Aorta (tissue), 5 donors: ENCODE measurements around the gene HGS. TPM values are rescaled to one million over a fixed set of nuclear protein-coding genes. Genes with fewer than 3 reads are reported as not detected.
"Not testable (repeated sequence)": the region's sequence is repeated elsewhere in the genome, so short reads cannot be mapped to it uniquely, and the experiment has no call there.

Experiments used
- ATAC-seq: fragments of 200-7000 bp; cut with Tn5 transposase; one replicate; pipeline ENCODE4 v1.9.1; 2022; ENCODE audit warnings: moderate library complexity; ENCODE audit not compliant: low FRiP score
- DNase-seq, 2 donors: peaks; one replicate each; pipeline ENCODE4 v3.0.0-alpha.2; 2020
- H3K27ac ChIP-seq, 2 donors: one replicate each; pipeline ENCODE4 v1.5.1; 2013; ENCODE audit warnings: low read length in 2 of 2, mild to moderate bottlenecking in 2 of 2, moderate library complexity in 2 of 2, control low read depth in 1 of 2, inconsistent platforms in 1 of 2, low read depth in 1 of 2
- H3K27me3 ChIP-seq, 2 donors: one replicate each; pipeline ENCODE4 v1.6.1; 2013; ENCODE audit warnings: control low read depth in 1 of 2, low read length in 1 of 2, mild to moderate bottlenecking in 1 of 2, moderate library complexity in 1 of 2; ENCODE audit not compliant: insufficient read depth in 2 of 2, control insufficient read depth in 1 of 2
- H3K36me3 ChIP-seq, 2 donors: one replicate each; pipeline ENCODE4 v1.6.1; 2013; ENCODE audit warnings: control low read depth in 1 of 2, low read length in 1 of 2, mild to moderate bottlenecking in 1 of 2; ENCODE audit not compliant: insufficient read depth in 2 of 2, control insufficient read depth in 1 of 2
- H3K4me1 ChIP-seq, 2 donors: one replicate each; pipeline ENCODE4 v1.6.1; 2013; ENCODE audit warnings: low read length in 2 of 2, control low read depth in 1 of 2, mild to moderate bottlenecking in 1 of 2, moderate library complexity in 1 of 2; ENCODE audit not compliant: insufficient read depth in 2 of 2, control insufficient read depth in 1 of 2
- H3K4me3 ChIP-seq, 2 donors: one replicate each; pipeline ENCODE4 v1.5.1; 2013; ENCODE audit warnings: low read length in 2 of 2, control low read depth in 1 of 2, mild to moderate bottlenecking in 1 of 2
- H3K9me3 ChIP-seq: one replicate; pipeline ENCODE4 v1.6.1; 2013; ENCODE audit warnings: mild to moderate bottlenecking, low read length; ENCODE audit not compliant: control insufficient read depth
- whole genome bisulfite sequencing, 2 donors: extraction: QIAGEN DNeasy Blood & Tissue Kit; methylation state at CpG; one replicate each; pipeline ENCODE4 v1.1.7; 2013; 5-methylcytosine and 5-hydroxymethylcytosine counted together
- intact Hi-C, 2 donors: fragments of 100-400 bp; cut with DNase I; formaldehyde crosslinking; loops; one replicate each; pipeline versions ENCODE4 v1.14.2 to v1.15.0; 2022
- microRNA-seq, 2 donors: library from miRNA; unstranded; fragments of <30 nt; microRNA quantifications; one replicate each; pipeline ENCODE4 v1.2.0, GENCODE V29; 2020
- polyA plus RNA-seq, 2 donors: library from polyadenylated mRNA; stranded (reverse); fragments of 200-250 nt; gene quantifications; one replicate each; pipeline ENCODE4 v1.2.3, GENCODE V29; 2013
- total RNA-seq, 2 donors: library from RNA; stranded (reverse); fragmentation: NEBNext Ultra II Directional; extraction: Animal tissue kit (Norgen Biotek cat#: 25700); gene quantifications; one replicate each; pipeline ENCODE4 v1.2.1, GENCODE V29; 2021
- donor health status: healthy with polysubstance abuse.
- donor health status: Bipolar disorder and iron deficiency.
- donor health status: DM: no; HTN: no; CAD: no.
- donor health status: DM: no; HTN: no; CAD: no.
- donor health status: DM: yes; HTN: yes; CAD: no.

HGS gene
- total and polyA plus RNA-seq, 4 donors = 49.1 to 277 (median 88.4) TPM

- DNase-seq, H3K27me3 ChIP-seq, H3K9me3 ChIP-seq, H3K36me3 ChIP-seq, intact Hi-C loops, H3K4me3 ChIP-seq, H3K27ac ChIP-seq, ATAC-seq, H3K4me1 ChIP-seq: not testable (repeated sequence)
- WGBS, 2 donors = 93% methylated on average over 8 of the region's 8 CpGs
Measured at GRCh38 chr17:81739593-81739992, 55.8 kb downstream of the HGS start.

DNA sequence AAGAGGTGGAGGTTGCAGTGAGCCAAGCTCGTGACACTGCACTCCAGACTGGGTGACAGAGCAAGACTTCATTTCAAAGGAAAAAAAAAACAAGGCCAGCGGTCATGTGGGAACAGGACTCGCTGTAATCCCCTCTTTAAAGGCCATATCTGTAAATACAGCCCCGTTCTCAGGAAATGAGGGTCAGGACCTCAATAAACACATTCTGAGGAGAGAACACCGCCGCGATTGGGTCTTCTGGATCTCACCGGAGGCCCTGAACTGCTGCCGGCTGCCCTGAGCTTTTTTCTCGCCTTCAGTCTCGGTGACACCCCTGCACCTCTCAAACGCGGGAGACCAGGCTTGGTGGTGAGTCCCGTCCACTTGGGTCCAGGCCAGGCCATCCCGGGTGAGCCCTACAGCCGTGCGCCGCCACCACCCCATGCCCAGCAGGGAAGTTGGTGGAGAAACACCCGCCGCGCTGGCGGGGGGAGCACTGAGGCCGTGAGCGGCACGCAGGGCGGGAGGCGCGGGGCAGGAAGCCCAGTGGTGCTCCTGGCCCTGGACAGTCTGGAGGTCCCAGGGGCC lies 56.7 kb downstream of the HGS start:
- peak in 1 of 2 donors; percentile 76 for DNase-seq
- Histone ChIP-seq H3K36me3 (no peaks in the 10 kb centered on the region), H3K27ac (no peak overlapping the region), H3K4me1 (no peaks in the 10 kb centered on the region), H3K27me3 (no peaks in the 10 kb centered on the region), H3K9me3 (no peaks in the 10 kb centered on the region), H3K4me3 (no peak overlapping the region)
- ATAC-seq = peak; percentile 50
- intact Hi-C loops = no loop called here
- WGBS, 2 donors = 37 to 53% methylated on average over 20 to 28 of the region's 28 CpGs

DNA sequence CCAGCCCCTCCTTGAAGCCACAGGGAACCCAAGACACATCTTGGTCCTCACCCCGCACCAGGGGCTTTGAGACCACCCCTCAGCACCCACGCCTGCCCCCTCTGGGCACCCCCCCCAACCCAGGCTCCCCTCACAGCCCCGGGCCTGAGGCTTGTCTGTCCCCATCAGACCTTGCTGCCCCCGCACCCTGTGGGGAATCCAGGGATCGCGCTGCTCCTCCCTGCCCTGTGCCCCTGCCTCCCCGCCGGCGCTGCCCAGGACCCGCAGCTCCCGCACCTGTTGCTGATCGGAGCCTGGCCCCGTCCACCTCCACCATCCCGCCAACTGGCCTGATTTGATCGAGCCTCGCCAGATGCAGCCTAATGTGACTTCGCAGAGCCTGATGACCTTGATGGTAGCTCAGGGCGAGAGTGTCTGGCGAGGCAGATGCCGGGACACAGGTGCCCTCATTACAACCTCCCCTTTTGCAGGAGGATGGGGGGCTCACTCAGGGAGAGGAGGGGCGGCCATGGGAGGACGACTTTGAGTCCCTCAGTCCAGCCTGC lies 57.3 kb downstream of the HGS start:
- WGBS, 2 donors = 46 to 57% methylated on average over 18 to 22 of the region's 22 CpGs
- Histone ChIP-seq H3K9me3 (no peaks in the 10 kb centered on the region), H3K4me1 (no peaks in the 10 kb centered on the region), H3K36me3 (no peaks in the 10 kb centered on the region), H3K27ac (no peak overlapping the region), H3K4me3 (no peak overlapping the region), H3K27me3 (no peaks in the 10 kb centered on the region)
- intact Hi-C loops = no loop called here
- peak; percentile 19 for ATAC-seq
- DNase-seq = peak in 1 of 2 donors; percentile 70

GRCh38 chr17:81741594-81742452 lies 58.0 kb downstream of the HGS start:
- Histone ChIP-seq H3K27me3 (no peaks in the 10 kb centered on the region), H3K4me1 (no peaks in the 10 kb centered on the region), H3K36me3 (no peaks in the 10 kb centered on the region), H3K27ac (no peak overlapping the region), H3K9me3 (no peaks in the 10 kb centered on the region), H3K4me3 (no peak overlapping the region)
- peak; percentile 26 for ATAC-seq
- peak in 1 of 2 donors; percentile 74 for DNase-seq
- 56 to 57% methylated on average over 24 to 26 of the region's 26 CpGs for WGBS, 2 donors
- intact Hi-C loops = no loop called here

Small RNA genes within 50 kb of the gene (microRNA-seq; reads per million reads assigned to microRNA genes)
- 0.99 to 1.2 reads per million in 2 donors for gene MIR6786

Other genes with a start within 250 kb of the HGS start
- gene ACTG1, start 171.2 kb upstream of the HGS start, total RNA-seq = 1,000 to 10,000 TPM; 2,309 to 2,547 TPM
- 1,000 to 10,000 TPM; 1,438 to 2,310 TPM for gene ACTG1, start 171.2 kb upstream of the HGS start, polyA plus RNA-seq
- 1 to 10 TPM; 3.0 to 3.1 TPM for gene FSCN2, start 155.6 kb upstream of the HGS start, total RNA-seq
- gene FSCN2, start 155.6 kb upstream of the HGS start, polyA plus RNA-seq = 1 to 10 TPM; 1.0 to 1.3 TPM
- gene FAAP100, start 131.7 kb upstream of the HGS start, total RNA-seq = 10 to 100 TPM; 20.9 to 32.2 TPM
- 10 to 100 TPM in 1 of 2 donors, 1 to 10 TPM in 1; 8.8 to 48.4 TPM for gene FAAP100, start 131.7 kb upstream of the HGS start, polyA plus RNA-seq
- gene NPLOC4, start 46.9 kb upstream of the HGS start, total RNA-seq = 10 to 100 TPM; 74.4 to 94.3 TPM
- 10 to 100 TPM; 26.7 to 66.8 TPM for gene NPLOC4, start 46.9 kb upstream of the HGS start, polyA plus RNA-seq
- gene TSPAN10, start 46.8 kb upstream of the HGS start, total RNA-seq = under 1 TPM; 0.29 to 0.66 TPM
- gene TSPAN10, start 46.8 kb upstream of the HGS start, polyA plus RNA-seq = under 1 TPM; 0.25 to 0.28 TPM
- under 1 TPM in 1 of 2 donors, not detected in 1; 0.58 TPM for gene PDE6G, start 27.5 kb upstream of the HGS start, total RNA-seq
- under 1 TPM in 1 of 2 donors, not detected in 1; 0.43 TPM for gene PDE6G, start 27.5 kb upstream of the HGS start, polyA plus RNA-seq
- gene OXLD1, start 17.4 kb upstream of the HGS start, total RNA-seq = 10 to 100 TPM; 14.0 to 20.0 TPM
- 10 to 100 TPM; 24.8 to 59.3 TPM for gene OXLD1, start 17.4 kb upstream of the HGS start, polyA plus RNA-seq
- gene CCDC137, start 17.3 kb upstream of the HGS start, total RNA-seq = 10 to 100 TPM; 13.0 to 13.4 TPM
- gene CCDC137, start 17.3 kb upstream of the HGS start, polyA plus RNA-seq = 10 to 100 TPM in 1 of 2 donors, 1 to 10 TPM in 1; 7.9 to 13.7 TPM
- gene ARL16, start 214 bp upstream of the HGS start, total RNA-seq = 10 to 100 TPM; 20.5 to 29.7 TPM
- gene ARL16, start 214 bp upstream of the HGS start, polyA plus RNA-seq = 10 to 100 TPM; 38.4 to 87.4 TPM
- gene MRPL12, start 19.4 kb downstream of the HGS start, total RNA-seq = 10 to 100 TPM; 21.1 to 27.1 TPM
- 10 to 100 TPM; 40.1 to 57.7 TPM for gene MRPL12, start 19.4 kb downstream of the HGS start, polyA plus RNA-seq
- 1 to 10 TPM; 2.1 to 3.0 TPM for gene SLC25A10, start 28.3 kb downstream of the HGS start, total RNA-seq
- gene SLC25A10, start 28.3 kb downstream of the HGS start, polyA plus RNA-seq = 1 to 10 TPM; 2.9 to 6.4 TPM
- under 1 TPM; 0.39 to 0.63 TPM for gene GCGR, start 120.1 kb downstream of the HGS start, total RNA-seq
- not detected for gene GCGR, start 120.1 kb downstream of the HGS start, polyA plus RNA-seq
- 100 to 1,000 TPM in 1 of 2 donors, 10 to 100 TPM in 1; 93.5 to 105 TPM for gene MCRIP1, start 149.3 kb downstream of the HGS start, total RNA-seq
- gene MCRIP1, start 149.3 kb downstream of the HGS start, polyA plus RNA-seq = 100 to 1,000 TPM; 158 to 310 TPM
- not detected for gene PPP1R27, start 151.0 kb downstream of the HGS start, total RNA-seq
- gene PPP1R27, start 151.0 kb downstream of the HGS start, polyA plus RNA-seq = under 1 TPM in 1 of 2 donors, not detected in 1; 0.41 TPM
- gene P4HB, start 176.5 kb downstream of the HGS start, total RNA-seq = 100 to 1,000 TPM; 407 to 436 TPM
- gene P4HB, start 176.5 kb downstream of the HGS start, polyA plus RNA-seq = 100 to 1,000 TPM; 275 to 537 TPM
- gene ARHGDIA, start 187.3 kb downstream of the HGS start, total RNA-seq = 100 to 1,000 TPM; 303 to 422 TPM
- gene ARHGDIA, start 187.3 kb downstream of the HGS start, polyA plus RNA-seq = 100 to 1,000 TPM; 163 to 310 TPM
- 10 to 100 TPM; 38.6 to 43.3 TPM for gene ALYREF, start 207.6 kb downstream of the HGS start, total RNA-seq
- gene ALYREF, start 207.6 kb downstream of the HGS start, polyA plus RNA-seq = 10 to 100 TPM; 29.7 to 36.1 TPM
- 10 to 100 TPM; 65.6 to 80.1 TPM for gene ANAPC11, start 207.7 kb downstream of the HGS start, total RNA-seq
- gene ANAPC11, start 207.7 kb downstream of the HGS start, polyA plus RNA-seq = 100 to 1,000 TPM; 190 to 195 TPM
- 1 to 10 TPM in 1 of 2 donors, under 1 TPM in 1; 0.58 to 1.0 TPM for gene NPB, start 218.2 kb downstream of the HGS start, total RNA-seq
- 1 to 10 TPM in 1 of 2 donors, not detected in 1; 2.4 TPM for gene NPB, start 218.2 kb downstream of the HGS start, polyA plus RNA-seq
- gene PCYT2, start 227.4 kb downstream of the HGS start, total RNA-seq = 10 to 100 TPM; 14.6 to 20.8 TPM
- gene PCYT2, start 227.4 kb downstream of the HGS start, polyA plus RNA-seq = 10 to 100 TPM; 30.1 to 33.2 TPM
- 10 to 100 TPM; 18.6 to 21.6 TPM for gene SIRT7, start 234.2 kb downstream of the HGS start, total RNA-seq
- gene SIRT7, start 234.2 kb downstream of the HGS start, polyA plus RNA-seq = 10 to 100 TPM in 1 of 2 donors, 1 to 10 TPM in 1; 8.5 to 43.1 TPM
- gene MAFG, start 243.7 kb downstream of the HGS start, total RNA-seq = 10 to 100 TPM; 29.4 to 38.6 TPM
- gene MAFG, start 243.7 kb downstream of the HGS start, polyA plus RNA-seq = 10 to 100 TPM in 1 of 2 donors, 1 to 10 TPM in 1; 9.9 to 16.0 TPM